HTERT RPE-1 (cell line): ENCODE data around the gene INHBB.
"Not testable (repeated sequence)": the region's sequence is repeated elsewhere in the genome, so short reads cannot be mapped to it uniquely, and the experiment has no call there.

Source experiments
- in situ Hi-C: fragments of 300-500 bp; cut with MboI; formaldehyde crosslinking; loops from 4 replicates; pipeline ENCODE4 v1.14.3; 2020; ENCODE audit warnings: low sequenced_read_pairs

Gene INHBB

GRCh38 chr2:120316071-120316470, 29.9 kb upstream of the INHBB start:
- in situ Hi-C loops, result no loop called here

GRCh38 chr2:120316528-120317179, 29.3 kb upstream of the INHBB start:
- in situ Hi-C loops, result no loop called here

DNA sequence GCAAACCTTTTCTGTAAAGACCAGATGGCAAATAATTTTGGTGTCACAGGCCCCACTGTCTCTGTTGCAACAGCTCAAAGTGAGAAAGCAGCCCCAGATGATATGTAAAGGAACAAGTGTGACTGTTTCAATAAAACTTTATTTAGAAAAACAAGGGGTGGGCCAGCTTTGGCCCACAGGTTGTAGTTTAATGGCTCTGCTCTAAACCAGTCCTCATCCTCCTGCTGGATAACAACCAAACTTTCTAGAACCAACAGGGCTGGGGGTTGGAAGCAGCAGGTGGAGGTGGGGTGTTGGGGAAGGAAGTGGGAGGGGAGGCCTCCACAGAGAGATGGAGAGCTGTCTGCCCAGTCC, 28.8 kb upstream of the INHBB start:
- in situ Hi-C loops, result no loop called here

DNA sequence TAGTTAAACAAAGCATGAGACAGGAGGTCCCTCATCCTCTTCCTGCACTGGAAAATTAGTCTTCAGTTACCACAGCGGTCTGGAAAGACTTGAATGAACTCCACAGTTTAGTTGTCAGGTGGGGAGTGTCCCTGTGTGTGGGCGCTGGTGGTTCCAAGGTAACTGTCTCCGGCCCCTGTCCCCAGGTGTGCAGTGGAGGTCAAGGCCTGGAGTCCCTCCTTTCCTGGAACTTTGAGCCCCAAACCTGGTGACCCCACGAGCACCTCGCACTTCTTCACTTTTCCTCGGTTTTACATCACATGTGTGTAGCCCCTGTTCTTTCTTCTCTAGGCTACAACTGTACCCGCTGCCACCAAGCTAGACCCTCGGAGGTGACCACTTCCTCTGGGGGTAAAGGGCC, 28.0 kb upstream of the INHBB start:
- in situ Hi-C loops, result no loop called here

GRCh38 chr2:120318626-120319025, 27.3 kb upstream of the INHBB start:
- in situ Hi-C loops, result no loop called here

GRCh38 chr2:120319123-120319522, 26.8 kb upstream of the INHBB start:
- in situ Hi-C loops, result no loop called here

DNA sequence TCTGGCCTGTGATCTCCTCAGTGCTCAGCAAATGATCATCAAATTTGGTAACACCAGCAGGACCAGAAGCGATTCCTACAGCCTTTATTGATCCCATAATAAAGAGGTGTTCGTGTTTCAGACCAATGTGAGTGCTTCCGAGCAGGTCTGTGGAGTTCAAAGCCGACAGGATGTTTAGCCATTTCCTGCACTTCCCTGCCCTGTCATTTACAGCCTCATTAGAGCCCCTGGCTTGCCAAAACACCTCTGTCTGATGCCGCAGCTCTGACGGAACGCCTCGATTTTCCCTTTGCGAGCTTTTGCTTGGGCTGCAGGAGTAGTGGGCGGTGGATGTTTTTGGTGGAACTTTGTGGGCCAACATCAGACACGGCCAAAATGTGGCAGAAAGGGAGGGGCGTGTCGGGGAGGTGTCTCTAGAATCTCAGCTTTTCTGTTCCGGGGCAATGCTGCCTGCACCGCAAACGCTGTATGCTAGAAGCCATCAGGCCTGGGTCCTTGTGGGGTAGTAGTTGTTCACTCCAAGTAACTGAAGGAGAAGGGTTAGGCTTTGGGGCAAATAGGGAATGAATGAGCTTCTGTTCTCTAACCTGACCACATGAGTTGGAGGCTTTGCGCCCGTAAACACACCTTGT, 26.1 kb upstream of the INHBB start:
- in situ Hi-C loops, result no loop called here

GRCh38 chr2:120320318-120320851, 25.6 kb upstream of the INHBB start:
- in situ Hi-C loops, result no loop called here

- in situ Hi-C loops, result not testable (repeated sequence)
Measured at GRCh38 chr2:120320887-120321556, 24.9 kb upstream of the INHBB start.

DNA sequence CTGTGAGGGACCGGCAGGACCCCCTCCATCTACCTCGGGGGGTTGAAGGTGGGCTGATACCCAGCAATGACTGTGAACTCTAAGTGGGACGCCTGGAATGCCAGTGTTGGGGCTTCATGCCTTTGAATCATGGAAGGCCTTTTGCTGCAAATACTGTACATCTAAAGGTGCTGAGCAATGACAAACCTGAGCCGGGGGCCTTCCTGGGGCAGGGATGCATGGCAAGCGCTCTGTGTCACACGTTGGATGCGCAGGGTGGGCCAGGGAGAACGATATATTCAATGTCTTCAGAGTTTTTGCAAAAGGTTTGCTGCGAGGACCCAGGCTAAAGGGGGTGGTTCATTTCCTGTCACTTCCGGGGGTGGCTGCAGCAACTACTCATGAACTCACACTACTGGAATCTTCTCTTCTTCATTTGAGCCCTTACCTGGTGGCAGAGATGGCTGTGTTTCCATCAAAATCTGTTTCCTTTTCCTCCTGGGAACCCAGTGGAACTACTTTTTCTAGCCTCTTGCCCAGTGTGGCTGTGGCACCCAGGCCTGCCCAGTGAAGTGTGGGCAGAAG, 24.1 kb upstream of the INHBB start:
- in situ Hi-C loops, result no loop called here

DNA sequence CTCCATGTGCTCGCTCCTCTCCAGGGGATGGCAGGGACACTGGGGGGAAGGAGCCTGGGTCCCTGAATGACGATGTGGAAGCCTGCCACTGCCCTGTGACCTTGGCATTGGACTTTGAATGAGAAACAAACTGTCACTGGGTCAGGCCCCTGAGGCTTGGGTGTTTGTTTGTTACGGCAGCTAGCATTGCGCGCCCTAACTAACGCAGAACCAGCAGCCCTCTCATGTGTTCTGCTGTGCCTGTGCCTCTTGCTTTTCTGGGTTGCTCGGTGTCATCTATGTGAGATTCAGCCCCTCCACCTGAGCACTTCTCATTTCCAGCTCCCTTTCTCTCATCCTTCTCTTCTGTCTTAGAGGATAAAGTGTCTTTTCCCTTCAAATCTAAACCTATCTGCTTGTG, 23.6 kb upstream of the INHBB start:
- in situ Hi-C loops, result no loop called here

- in situ Hi-C loops, result no loop called here
Measured at GRCh38 chr2:120323214-120323613, 22.7 kb upstream of the INHBB start.

- in situ Hi-C loops, result no loop called here
Measured at GRCh38 chr2:120323807-120324399, 22.0 kb upstream of the INHBB start.

DNA sequence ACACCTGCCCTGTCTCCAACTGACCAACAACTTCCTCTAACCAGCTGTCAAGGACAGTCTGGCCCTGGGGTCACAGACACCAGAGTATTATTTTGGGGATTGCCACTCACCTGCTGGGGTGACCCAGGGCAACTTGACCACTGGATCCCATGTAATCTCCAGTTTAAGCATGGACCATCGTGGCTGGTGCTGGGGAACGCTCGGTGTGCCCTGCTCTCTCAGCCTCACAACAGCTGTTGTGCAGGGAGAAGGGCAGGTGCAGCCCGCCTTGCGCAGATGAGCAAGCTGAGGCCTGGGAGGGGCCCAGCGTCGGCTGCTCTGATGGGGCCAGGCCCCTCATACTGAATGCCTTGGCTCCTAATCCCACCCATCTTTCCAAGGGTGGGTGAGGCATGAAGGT, 21.0 kb upstream of the INHBB start:
- in situ Hi-C loops, result no loop called here

GRCh38 chr2:120326066-120326465, 19.9 kb upstream of the INHBB start:
- in situ Hi-C loops, result no loop called here

DNA sequence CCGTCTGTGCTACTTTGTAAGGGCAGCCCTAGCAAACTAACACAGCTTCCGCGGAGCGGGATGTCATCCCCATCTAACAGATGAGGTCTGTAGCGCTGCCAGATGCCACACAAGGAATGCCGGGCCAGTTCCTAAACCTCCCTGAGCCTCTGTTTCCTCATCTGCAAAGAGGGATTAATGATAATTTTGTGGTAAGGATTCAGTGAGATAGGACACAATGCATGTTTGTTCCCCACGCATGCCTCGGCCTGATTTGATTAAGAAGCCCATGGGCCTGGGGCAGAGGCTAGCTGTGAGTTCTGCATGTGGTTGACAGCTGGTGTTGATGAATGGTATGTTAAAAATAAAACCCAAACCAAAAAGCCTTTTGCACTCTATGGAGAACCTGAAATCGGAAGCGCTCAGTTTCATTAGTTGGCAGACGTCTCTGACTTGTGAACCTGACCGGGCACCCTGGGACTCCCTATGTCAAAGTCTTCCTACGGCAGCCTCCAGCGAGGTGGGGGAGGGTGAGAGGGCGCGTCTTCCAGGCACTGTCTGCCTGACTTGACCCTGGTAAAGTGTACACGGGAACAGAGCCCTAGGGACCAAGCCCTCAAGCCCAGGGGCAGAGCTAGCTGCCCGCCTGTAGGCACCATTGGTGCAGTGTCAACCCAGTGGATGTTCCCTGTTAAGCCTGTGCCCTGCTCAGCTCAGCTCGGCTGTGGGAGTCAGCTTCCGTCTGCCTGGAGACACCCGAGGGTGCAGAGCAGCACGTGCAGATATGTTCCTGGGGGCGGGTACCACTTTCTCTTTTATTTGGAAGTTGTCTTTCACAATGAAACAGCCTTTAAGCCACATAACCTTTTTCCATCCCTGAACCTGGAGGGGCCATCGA, 14.8 kb upstream of the INHBB start:
- in situ Hi-C loops, result no loop called here

- in situ Hi-C loops, result no loop called here
Measured at GRCh38 chr2:120331903-120332302, 14.0 kb upstream of the INHBB start.

GRCh38 chr2:120332384-120332783, 13.6 kb upstream of the INHBB start:
- in situ Hi-C loops, result no loop called here

DNA sequence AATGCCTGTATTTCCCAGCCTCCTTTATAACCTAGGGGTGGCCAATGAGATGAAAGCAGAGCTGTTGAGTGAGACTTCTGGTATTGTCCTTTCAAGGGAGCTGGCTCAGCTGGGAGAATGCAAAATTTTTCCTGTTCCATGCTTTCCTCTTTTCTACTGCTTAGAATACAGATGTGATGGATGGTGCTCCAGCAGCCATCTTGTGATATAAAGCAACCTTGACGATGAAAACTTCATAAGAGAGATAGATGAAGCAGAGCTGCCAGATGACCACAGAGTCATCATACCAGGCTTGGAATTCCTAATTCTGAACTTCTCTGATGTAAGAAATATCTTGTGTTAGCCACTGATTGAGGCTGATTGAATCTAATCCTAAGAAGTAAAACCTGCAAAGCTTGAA, 11.9 kb upstream of the INHBB start:
- in situ Hi-C loops, result no loop called here

- in situ Hi-C loops, result no loop called here
Measured at GRCh38 chr2:120336749-120337148, 9.2 kb upstream of the INHBB start.

DNA sequence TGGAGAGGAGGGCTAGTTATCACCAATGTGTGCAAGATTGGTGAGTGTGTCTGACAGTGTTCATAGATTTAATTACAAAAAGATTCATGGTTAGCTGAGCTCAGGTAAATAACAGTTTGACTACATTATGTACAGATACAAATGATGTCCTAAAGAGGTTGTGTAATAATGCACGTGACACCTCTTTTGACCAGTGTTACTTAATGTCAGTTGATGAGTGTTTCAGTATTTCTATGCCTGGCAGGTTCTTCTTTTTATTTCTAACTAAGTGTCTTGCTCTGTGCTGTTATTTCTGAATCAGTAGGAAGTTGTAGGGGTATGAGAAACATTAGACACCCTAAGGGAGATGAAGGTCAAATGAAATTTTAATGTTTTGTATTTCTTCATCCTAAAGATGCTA, 7.9 kb upstream of the INHBB start:
- in situ Hi-C loops, result no loop called here
